ENCODE data around the gene MIA.

The MIA gene

GRCh38 chr19:40801426-40802299 lies 26.3 kb downstream of the MIA start:
- no peaks in the 10 kb centered on the region for H3K9me3 Mint-ChIP-seq
- H3K4me3 Mint-ChIP-seq: peak overlapping the region; percentile 95
- H3K4me1 Mint-ChIP-seq (ENCODE audit: low read depth): peaks cover 84% of the 10 kb centered on the region
- peak overlapping the region; percentile 97 for H3K27ac Mint-ChIP-seq
- peaks cover 38% of the 10 kb centered on the region for H3K36me3 Mint-ChIP-seq (ENCODE audit: low read depth)
- H3K27me3 Mint-ChIP-seq: no peaks in the 10 kb centered on the region

GRCh38 chr19:40802300-40803169 lies 27.2 kb downstream of the MIA start:
- Mint-ChIP-seq H3K36me3 (ENCODE audit: low read depth) (peaks cover 43% of the 10 kb centered on the region), H3K4me1 (ENCODE audit: low read depth) (peaks cover 88% of the 10 kb centered on the region), H3K4me3 (peak overlapping the region; percentile 95), H3K27ac (peak overlapping the region; percentile 97), H3K9me3 (no peaks in the 10 kb centered on the region), H3K27me3 (no peaks in the 10 kb centered on the region)

- peaks cover 85% of the 10 kb centered on the region for H3K4me1 Mint-ChIP-seq (ENCODE audit: low read depth)
- H3K27ac Mint-ChIP-seq: peak overlapping the region; percentile 97
- H3K27me3 Mint-ChIP-seq: no peaks in the 10 kb centered on the region
- H3K36me3 Mint-ChIP-seq (ENCODE audit: low read depth): peaks cover 49% of the 10 kb centered on the region
- H3K9me3 Mint-ChIP-seq: no peaks in the 10 kb centered on the region
- H3K4me3 Mint-ChIP-seq: peak overlapping the region; percentile 95
Measured at GRCh38 chr19:40803170-40803856, 28.0 kb downstream of the MIA start.

GRCh38 chr19:40803857-40804782 lies 28.8 kb downstream of the MIA start:
- H3K27ac Mint-ChIP-seq: peak overlapping the region; percentile 97
- no peaks in the 10 kb centered on the region for H3K27me3 Mint-ChIP-seq
- peaks cover 51% of the 10 kb centered on the region for H3K36me3 Mint-ChIP-seq (ENCODE audit: low read depth)
- peak overlapping the region; percentile 95 for H3K4me3 Mint-ChIP-seq
- peaks cover 87% of the 10 kb centered on the region for H3K4me1 Mint-ChIP-seq (ENCODE audit: low read depth)
- no peaks in the 10 kb centered on the region for H3K9me3 Mint-ChIP-seq

- peaks cover 88% of the 10 kb centered on the region for H3K4me1 Mint-ChIP-seq (ENCODE audit: low read depth)
- H3K27me3 Mint-ChIP-seq: no peaks in the 10 kb centered on the region
- no peaks in the 10 kb centered on the region for H3K9me3 Mint-ChIP-seq
- H3K4me3 Mint-ChIP-seq: peak overlapping the region; percentile 95
- peak overlapping the region; percentile 97 for H3K27ac Mint-ChIP-seq
- peaks cover 51% of the 10 kb centered on the region for H3K36me3 Mint-ChIP-seq (ENCODE audit: low read depth)
Measured at GRCh38 chr19:40804783-40805242, 29.5 kb downstream of the MIA start.

- no peaks in the 10 kb centered on the region for H3K27me3 Mint-ChIP-seq
- peaks cover 45% of the 10 kb centered on the region for H3K36me3 Mint-ChIP-seq (ENCODE audit: low read depth)
- H3K27ac Mint-ChIP-seq: peak overlapping the region; percentile 97
- peaks cover 89% of the 10 kb centered on the region for H3K4me1 Mint-ChIP-seq (ENCODE audit: low read depth)
- H3K9me3 Mint-ChIP-seq: no peaks in the 10 kb centered on the region
- peak overlapping the region; percentile 95 for H3K4me3 Mint-ChIP-seq
Measured at GRCh38 chr19:40805258-40805868, 30.0 kb downstream of the MIA start.

GRCh38 chr19:40806423-40807146 lies 31.3 kb downstream of the MIA start:
- Mint-ChIP-seq H3K27ac (peak overlapping the region; percentile 97), H3K4me1 (ENCODE audit: low read depth) (peaks cover 86% of the 10 kb centered on the region), H3K4me3 (peak overlapping the region; percentile 73), H3K27me3 (no peaks in the 10 kb centered on the region), H3K9me3 (no peaks in the 10 kb centered on the region), H3K36me3 (ENCODE audit: low read depth) (peaks cover 39% of the 10 kb centered on the region)

GRCh38 chr19:40807147-40808020 lies 32.1 kb downstream of the MIA start:
- Mint-ChIP-seq H3K4me3 (peak overlapping the region; percentile 73), H3K36me3 (ENCODE audit: low read depth) (peaks cover 31% of the 10 kb centered on the region), H3K27ac (peak overlapping the region; percentile 97), H3K27me3 (no peaks in the 10 kb centered on the region), H3K9me3 (no peaks in the 10 kb centered on the region), H3K4me1 (ENCODE audit: low read depth) (peaks cover 85% of the 10 kb centered on the region)

GRCh38 chr19:40808021-40808325 lies 32.7 kb downstream of the MIA start:
- Mint-ChIP-seq H3K4me3 (no peak overlapping the region), H3K27me3 (peaks cover 3% of the 10 kb centered on the region), H3K27ac (peak overlapping the region; percentile 97), H3K9me3 (no peaks in the 10 kb centered on the region), H3K4me1 (ENCODE audit: low read depth) (peaks cover 84% of the 10 kb centered on the region), H3K36me3 (ENCODE audit: low read depth) (peaks cover 30% of the 10 kb centered on the region)

GRCh38 chr19:40808497-40808896 lies 33.2 kb downstream of the MIA start:
- H3K9me3 Mint-ChIP-seq: no peaks in the 10 kb centered on the region
- peaks cover 79% of the 10 kb centered on the region for H3K4me1 Mint-ChIP-seq (ENCODE audit: low read depth)
- peak overlapping the region; percentile 36 for H3K27ac Mint-ChIP-seq

GRCh38 chr19:40809358-40810086 lies 34.2 kb downstream of the MIA start:
- Mint-ChIP-seq H3K4me1 (ENCODE audit: low read depth) (peaks cover 69% of the 10 kb centered on the region), H3K4me3 (no peak overlapping the region), H3K27me3 (peaks cover 3% of the 10 kb centered on the region), H3K36me3 (ENCODE audit: low read depth) (peaks cover 21% of the 10 kb centered on the region), H3K9me3 (no peaks in the 10 kb centered on the region), H3K27ac (peak overlapping the region; percentile 26)

More at GRCh38 chr19:40808497-40808896, 33.2 kb downstream of the MIA start:
- Mint-ChIP-seq H3K36me3 (ENCODE audit: low read depth) (peaks cover 30% of the 10 kb centered on the region), H3K27me3 (peaks cover 3% of the 10 kb centered on the region), H3K4me3 (no peak overlapping the region)

- H3K4me1 Mint-ChIP-seq (ENCODE audit: low read depth): peaks cover 62% of the 10 kb centered on the region
- no peaks in the 10 kb centered on the region for H3K9me3 Mint-ChIP-seq
- H3K27me3 Mint-ChIP-seq: peaks cover 3% of the 10 kb centered on the region
- H3K4me3 Mint-ChIP-seq: peak overlapping the region; percentile 37
- H3K36me3 Mint-ChIP-seq (ENCODE audit: low read depth): peaks cover 15% of the 10 kb centered on the region
- H3K27ac Mint-ChIP-seq: peak overlapping the region; percentile 26
Measured at GRCh38 chr19:40810160-40810559, 34.8 kb downstream of the MIA start.
